ENCODE data around the gene PATJ.
"Not testable (repeated sequence)": the region's sequence is repeated elsewhere in the genome, so short reads cannot be mapped to it uniquely, and the experiment has no call there.

Gene PATJ

DNA sequence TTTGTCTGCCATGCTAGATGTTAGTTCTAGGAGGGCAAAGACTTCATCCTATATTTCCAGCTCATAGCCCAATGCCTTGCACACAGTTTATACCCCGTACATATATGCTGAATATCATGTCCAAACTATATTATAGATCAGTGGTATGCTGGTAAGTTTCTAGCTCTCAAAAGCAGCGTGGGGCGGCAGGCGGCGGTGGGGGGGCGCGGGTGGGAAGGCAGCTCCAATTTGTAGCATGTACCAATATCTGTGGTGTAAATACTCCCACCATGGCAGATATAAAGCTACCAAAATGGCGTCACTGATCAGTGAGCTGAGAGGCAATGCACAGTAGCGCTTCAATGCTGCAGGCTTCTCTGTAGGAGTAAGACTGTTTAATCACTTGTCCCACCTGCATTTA is 77.1 kb downstream of the PATJ start:
- no peak for DNase-seq

DNA sequence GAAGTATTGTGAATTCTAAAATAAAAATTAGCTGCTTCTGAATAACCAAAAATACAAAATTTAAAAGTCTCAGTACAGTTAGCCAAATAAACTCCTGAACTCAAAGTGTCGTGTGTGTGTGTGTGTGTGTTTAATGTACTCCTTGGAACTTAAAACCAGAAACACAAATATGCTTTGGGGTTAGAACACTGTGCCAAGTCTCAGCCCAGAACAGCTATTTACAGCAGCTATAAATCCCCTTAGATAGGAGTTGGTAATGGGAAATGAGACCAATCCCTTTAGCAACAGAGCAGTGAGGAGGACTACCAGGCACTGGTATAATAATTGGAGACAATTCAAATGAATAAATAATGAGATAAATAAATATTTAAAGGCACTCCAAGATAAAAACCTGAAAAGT is 83.1 kb downstream of the PATJ start:
- no peak for DNase-seq

DNA sequence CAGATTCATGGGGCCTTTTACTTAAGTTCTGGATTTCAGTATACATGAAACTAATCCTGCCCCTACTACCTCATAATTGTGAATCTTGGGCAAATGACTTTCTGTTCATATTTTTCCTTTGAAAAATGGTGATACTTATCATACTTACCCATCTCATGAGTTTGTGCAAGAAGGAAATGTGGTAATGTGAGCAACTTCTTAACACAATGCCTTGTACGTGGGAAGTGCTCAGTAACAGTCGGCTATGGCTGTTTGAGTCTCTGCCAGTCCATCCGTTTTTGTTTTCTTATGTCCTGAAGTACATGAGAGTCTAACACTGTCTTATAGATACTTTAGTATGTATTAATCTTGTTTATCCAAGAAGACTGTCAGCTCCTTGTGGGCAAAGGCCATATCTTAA is 86.5 kb downstream of the PATJ start:
- DNase-seq = no peak

DNA sequence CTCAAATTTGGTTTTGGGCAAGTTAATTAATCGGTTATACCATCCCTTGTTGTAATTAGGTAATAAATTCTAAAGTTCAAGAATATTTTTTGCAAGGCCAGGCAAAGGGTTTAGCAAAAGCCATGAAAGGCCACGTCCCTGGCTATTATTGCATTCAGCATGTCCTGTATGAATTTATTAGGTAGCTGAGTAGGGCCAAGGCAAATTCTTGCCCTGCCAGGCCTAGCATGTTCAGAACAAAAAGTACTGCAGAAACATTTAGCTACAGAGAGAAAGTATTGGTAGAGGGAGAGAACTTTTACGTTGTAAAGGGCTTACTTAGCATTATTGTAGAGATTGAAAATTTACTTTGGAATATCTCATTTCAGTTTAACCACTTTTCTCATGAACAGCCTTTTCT is 94.4 kb downstream of the PATJ start:
- DNase-seq = no peak

DNA sequence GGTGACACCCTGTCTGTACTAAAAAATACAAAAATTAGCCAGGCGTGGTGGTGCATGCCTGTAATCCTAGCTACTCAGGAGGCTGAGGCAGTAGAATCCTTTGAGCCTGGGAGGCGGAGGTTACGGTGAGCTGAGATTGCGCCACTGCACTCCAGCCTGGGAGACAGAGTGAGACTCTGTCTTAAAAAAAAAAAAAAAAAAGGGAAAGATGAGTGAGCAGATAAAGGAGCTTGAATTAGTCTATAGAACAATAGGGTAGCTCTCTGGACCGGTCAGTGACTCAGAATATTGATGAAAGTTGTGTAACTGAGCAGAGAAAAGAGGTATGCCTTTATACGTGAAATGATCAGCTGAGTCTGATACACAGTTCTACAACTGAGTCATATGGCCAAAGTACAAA is 95.3 kb downstream of the PATJ start:
- DNase-seq = not testable (repeated sequence)

DNA sequence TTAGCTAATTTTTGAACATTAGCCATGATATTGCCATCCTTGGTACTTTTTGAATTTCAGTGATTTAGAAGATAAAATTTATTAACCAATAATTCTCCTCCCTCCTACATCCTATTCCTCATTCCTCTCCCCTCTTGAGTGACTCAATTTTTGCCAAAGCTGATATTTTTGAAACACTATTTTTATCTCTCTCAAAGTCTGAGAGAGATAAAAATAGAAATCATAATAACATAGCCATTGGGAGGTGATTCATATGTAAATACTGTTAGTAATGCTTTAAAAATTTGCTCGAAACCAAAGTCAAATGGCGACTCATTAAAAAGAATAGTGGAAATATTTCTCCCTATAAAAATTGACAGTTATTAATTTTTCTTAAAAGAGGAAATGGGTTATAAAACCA is 97.4 kb downstream of the PATJ start:
- DNase-seq = no peak

DNA sequence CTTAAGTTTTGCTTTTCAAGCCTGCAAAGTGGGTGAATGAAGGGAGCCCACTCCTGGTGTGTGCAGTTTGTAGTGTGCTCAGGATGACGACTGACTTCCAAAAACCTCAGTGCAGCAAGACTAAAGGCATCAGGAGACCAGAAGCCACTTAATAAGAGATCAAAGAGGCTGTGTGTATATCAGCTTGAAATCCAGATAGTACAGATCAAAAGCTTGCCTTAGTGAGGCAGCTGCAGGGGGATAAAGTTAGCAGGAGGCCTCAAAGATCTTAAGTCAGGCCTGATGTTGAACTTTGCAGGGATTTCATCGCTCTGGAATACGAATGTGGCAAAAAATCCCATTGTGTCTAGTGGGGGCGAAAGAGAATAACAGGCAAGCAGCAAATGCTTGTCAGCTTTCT is 99.8 kb downstream of the PATJ start:
- DNase-seq = no peak

DNA sequence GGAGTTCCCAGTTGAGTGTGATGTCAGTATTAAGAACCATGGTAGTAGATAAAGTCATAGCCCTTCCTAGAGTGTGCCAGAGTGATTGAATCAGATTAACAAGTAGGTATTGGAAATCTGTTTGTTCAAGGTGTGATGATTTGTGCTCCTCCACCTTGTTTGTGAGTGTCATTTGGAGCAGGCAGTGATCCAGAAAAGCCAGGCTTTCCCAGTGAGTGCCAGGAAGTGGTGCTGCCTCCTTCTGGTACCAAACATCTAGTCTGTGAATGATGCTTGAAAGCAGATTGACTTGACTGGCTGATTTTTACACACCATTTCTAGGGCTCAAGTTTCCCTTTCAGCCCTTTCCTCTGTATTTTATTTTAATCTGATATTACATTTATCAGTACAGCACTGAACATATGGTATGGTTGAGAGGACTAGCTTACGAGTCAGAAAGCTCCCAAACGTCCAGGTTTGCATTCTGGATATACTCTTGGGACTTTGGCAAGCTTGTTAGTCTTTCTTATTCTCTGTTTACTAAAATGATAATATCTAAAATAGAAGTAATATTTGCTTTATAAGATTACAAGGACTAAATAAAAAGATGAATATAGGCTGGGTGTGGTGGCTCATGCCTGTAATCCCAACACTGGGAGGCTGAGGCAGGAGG is 100.7 kb downstream of the PATJ start:
- DNase-seq = no peak

DNA sequence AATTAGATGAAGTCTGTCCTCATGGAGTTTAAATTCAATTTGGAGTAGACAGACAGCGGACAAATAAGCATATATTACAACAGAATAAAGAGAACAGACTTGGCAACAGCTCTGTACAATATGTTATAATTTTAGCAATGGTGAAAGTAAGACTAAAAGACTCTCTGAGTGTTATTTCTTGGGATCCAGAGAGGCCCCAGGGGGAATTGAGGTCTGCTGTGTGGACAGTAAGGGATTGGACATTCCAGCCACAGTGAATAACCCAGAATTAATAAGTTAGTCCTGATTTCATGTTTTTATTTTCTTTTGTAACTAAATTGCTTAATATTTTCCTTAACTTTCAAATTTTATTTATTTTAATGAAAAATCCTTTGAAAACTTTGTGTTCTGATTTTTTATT is 101.7 kb downstream of the PATJ start:
- no peak for DNase-seq

DNA sequence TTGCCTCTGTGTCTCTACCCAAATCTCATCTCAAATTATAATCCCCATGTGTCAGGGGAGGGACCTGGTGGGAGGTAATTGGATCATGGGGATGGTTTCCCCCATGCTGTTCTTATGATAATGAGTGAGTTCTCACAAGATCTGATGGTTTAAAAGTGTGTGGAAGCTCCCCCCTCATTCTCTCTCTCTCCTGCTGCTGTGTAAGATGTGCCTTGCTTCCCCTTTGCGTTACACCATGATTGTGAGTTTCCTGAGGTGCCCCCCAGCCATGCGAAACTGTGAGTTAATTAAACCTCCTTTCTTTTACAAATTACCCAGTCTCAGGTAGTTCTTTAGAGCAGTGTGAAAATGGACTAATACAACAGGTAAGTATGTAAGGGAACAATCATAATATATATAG is 102.4 kb downstream of the PATJ start:
- DNase-seq = not testable (repeated sequence)

DNA sequence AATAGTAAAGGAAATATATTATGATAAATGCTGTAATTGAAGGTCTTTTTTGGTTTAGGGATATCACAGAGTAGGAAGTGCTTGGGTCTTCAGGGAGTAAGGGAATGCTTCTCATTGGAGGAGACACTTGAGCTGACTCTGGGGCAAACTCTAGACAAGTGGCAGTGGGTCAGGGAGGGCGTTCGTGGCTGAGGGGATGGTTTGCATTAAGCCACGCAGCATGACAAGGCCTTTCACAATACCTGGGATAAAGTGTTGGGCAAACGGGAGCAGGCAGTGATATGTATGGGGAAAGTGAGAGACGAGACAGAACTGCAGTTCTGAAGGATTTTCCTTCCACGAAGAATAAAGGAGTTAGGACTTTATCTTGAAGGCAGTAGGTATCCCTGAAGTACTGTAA is 109.0 kb downstream of the PATJ start:
- no peak for DNase-seq

DNA sequence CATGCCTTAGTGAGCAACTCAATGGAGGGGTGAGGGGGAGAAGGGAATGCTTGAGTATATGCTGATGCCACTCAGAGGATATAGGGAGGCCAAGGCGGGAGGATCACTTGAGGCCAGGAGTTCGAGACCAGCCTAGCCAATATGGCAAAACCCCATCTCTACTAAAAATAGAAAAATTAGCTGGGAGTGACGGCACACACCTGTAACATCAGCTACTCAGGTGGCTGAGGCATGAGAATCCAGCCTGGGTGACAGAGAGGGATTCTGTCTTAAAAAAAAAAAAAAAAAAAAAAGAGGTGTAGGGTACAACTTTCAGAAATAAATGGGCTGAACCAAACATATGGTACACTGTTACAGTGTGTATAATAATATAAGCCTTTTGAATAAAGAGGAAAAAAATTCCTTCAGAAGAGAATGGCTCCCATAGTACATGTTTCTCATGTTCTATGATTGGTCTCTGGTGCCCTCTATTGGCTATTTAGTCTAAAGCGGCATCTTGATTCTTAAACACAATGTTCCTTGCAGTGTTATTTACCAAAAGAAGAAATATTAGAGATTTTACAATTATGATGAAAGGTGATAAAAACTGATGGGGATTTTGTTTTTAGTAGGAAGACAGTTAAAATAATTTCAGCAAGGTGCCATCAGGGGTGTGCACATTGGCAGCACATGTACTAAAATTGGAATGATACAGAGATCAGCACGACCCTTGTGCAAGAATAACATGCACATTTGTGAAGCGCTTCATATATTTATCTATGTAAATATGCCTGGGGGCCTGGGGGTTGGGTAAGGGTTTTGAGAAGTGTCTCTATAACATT is 109.8 kb downstream of the PATJ start:
- DNase-seq = peak; percentile 79

DNA sequence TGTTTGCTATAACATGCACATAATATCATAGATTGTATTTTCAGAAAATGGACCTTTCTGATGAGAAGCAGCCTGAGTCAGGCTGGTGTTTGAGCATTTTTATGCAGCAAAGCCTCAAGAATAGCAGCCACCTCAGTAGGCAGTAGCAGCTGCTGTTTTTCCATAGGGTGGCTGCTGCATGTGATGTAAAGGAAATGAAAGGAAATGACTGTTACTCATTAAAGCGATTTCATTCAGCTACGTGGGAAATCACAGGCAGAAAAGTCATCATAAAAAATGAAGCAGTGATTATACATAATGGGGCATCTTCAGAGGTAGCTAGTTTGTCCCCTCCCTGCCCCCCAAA is 110.4 kb downstream of the PATJ start:
- DNase-seq = no peak

DNA sequence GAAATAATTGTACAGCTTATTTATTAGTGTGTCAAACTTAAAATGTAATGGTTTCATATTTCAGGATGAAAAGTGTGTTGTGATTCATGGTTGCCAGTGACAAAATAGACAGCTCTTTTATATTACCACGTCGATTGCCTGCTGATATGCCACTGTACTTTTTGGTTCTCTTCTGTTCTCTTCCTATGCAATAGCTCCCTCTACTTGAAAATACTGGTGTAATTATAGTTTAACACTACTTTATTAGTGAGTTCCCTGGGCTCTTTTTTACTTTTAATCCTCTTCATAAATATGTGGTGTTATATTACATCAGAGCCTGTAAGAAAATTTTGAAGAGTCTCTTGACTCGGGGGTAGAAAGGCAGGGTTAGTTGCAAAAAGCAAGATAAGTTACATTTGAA is 111.3 kb downstream of the PATJ start:
- peak; percentile 58 for DNase-seq

DNA sequence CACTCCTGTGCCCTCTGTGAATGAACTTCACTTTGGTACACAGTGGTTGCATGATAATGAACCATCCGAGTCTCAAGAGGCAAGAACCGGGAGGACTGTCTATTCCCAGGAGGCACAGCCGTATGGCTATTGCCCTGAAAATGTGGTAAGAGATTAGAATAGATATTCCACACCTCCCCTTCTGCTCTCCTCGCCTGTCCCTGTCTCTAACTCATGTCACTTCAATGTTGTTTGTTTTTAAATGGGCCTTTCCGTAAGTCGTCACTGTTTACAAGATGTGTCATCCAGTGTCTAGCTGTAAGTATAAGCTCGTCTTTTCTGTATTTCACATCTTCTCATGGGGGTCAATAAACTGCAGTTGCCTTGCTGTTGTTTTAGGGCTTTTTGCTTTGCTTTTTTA is 122.2 kb downstream of the PATJ start:
- DNase-seq = no peak

DNA sequence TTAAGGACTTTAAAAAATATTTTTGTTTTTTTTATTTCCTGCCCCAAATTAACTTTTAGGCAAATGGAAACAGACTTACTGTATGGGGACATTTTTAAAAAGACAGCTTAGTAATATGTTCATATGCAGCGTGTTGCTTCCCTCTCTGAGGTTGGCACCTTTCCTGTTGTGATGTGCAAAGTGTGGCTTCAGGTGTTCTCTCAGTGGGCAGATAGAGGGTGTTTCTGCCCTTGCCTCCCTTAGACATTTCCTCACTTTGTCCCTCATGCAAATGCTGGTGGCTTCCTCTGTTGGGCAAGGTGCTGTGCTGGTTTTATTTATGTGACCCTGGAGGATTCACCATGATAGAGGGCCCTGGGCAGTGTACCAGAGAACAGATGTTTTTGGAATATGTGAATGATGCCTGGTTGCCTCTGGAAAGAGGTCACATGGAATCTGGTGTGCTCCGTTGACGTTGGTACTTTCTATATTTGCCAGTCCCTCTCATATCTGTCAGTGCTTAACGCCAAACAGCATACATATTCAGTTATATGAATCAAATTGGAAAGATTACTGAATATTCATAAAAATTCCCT is 123.5 kb downstream of the PATJ start:
- DNase-seq = no peak

DNA sequence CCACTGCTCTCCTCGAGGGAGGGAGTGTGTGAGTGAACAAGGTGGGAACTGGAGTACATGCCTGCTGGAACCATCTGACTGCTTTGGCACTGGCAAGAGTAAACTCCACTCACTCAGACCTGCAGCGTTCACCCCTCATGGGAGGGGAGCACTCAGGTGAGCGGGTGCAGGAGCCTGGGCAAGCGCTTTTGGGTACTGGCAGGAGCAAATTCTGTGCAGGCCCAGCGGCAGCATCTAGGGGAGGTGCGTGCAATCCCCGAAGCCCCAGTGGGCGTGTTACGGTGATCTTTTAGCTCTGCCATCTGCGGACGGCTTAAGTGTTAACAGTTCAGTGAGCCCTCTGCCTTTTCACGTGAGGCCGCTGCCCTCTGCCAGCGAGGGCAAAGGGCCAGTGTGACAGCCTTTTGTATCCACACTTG is 127.4 kb downstream of the PATJ start:
- no peak for DNase-seq

DNA sequence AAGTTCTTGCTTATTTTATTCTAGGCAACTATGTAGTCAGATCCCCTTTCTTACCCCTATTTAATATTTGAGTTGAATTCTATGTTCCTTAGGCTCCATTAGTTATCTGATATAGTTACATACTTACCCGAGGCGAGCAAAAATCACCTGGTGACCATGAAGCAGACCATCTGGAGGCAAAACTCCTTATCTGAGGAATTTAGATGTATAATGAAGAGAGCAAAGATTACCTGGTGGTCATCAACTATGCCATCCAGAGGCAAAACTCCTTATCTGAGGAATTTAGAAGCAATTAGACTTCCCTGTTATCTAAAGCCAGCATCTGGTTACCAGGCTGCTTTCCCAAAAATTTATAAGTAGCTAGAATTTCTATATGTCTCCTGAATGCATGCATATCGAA is 129.9 kb downstream of the PATJ start:
- DNase-seq = no peak

DNA sequence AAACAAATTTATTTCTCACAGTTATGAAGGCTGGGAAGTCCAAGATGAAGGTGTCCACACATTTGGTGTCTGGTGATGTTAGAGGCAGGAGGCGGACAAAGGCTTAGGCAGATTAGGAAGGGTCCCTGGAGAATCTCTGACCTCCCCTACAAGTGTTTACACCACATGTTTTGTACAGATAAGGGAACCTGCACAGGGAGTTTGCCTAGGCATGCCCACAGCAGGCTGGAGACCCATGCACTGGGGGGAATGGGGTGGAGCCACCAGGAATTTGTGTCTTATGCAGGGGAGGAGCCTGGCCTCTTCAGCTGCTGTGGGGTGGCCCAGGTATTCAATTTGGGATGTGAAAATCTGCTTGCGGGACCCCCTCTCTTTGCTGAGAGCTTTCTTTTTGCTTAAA is 131.3 kb downstream of the PATJ start:
- DNase-seq = no peak

DNA sequence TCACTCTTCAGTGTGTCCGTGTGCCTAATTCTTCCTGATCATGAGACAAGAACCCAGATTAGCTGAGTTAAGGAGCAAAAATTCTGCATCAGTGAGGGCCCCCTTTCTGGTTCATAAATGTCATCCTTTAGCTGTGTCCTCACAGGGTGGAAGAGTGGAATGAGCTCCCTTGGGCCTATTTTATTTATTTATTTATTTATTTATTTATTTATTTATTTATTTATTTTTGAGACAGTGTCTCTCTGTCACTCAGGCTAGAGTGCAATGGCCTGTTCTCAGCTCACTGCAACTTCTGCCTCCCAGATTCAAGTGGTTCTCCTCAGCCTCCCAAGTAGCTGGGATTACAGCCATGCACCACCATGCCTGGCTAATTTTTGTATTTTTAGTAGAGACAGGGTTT is 131.7 kb downstream of the PATJ start:
- DNase-seq = no peak

DNA sequence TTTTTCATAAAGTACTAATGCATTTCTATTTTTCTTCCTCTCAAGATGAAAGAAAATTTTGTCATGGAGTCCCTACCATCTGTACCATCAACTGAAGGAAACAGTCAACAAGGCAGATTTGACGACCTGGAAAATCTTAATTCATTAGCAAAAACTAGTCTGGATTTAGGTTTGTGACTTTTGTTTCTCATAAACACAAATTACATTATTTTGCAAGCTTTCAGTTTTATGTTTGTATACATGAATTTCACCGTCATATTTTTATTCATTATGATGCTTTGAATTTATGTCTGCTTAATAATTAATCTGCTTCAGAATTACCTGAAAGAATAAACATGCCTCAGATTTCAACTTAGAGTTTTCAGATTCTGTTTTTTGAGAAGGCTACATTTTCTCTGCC is 132.9 kb downstream of the PATJ start:
- no peak for DNase-seq

DNA sequence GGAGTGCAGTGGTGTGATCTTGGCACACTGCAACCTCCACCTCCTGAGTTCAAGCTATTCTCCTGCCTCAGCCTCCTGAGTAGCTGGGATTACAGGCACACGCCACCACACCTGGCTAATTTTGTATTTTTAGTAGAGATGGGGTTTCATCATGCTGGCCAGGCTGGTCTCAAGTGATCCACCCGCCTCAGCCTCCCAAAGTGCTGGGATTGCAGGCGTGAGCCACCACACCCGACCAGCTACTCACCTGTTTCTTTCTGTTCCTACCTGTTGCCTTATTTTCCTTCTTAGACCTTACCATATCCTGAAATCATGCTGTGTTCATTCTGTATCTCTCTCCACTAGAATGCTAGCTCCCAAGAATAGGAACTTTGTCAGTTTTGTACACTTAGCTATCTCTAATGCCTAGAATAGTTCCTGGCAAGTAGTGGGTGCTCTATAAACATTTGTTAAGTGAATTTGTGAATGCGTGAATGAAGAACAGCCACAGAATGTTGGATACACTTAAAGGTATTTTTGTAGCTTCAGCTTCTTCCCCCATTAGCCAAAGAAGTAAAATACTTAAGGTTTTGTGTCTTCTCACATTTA is 137.7 kb downstream of the PATJ start:
- not testable (repeated sequence) for DNase-seq

DNA sequence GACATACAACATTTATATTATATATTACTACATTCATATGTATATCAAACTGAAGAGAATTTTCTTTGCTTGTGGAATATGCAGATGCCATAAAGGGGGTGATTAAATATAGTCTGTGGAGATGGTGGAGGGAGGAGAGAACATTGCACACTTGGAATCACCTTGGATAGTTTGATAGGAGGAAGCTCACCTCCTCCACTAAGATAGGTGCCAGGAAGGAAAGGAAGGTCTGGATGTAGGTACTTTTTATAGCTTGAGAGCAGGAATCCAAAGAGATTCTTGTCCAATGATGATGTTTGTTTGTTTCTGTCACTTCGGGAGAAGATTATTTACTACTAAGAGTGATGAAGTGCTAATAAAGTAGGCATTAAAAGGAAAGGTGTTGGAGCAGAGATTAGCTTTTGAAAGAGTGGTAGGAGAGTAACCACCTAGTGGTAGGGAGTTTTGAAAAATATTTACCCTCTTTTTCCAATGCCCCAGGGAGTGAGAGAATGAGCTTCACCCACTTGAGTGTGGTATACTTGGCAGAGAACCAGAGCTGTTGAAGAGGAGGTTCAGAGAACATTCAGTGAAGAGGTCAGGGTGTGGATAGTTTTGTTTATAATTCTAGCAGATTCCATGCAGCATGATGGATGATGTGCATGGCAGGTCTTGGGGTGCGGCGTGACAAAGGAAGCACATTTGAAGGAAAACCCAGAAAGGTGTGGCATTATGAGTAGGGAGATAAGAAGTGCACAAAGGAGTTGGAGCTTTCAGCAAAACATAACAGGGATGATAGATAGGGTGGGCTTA is 145.0 kb downstream of the PATJ start:
- DNase-seq = no peak

Data from OCI-M1 (cell line).